ENCODE measurements around the gene ENC1.

- TF ChIP-seq EZH2 (IDR thresholded peaks at IDR 0.05; ENCODE audit: low read length, unreplicated experiment) (no peak), CTCF (conservative IDR thresholded peaks at IDR 0.05; ENCODE audit: low read depth, low read length) (no peak), EZH2phosphoT487 (IDR thresholded peaks at IDR 0.05; ENCODE audit: borderline replicate concordance, low read length) (no peak)
Measured at GRCh38 chr5:74655716-74656115, 15.2 kb upstream of the ENC1 start.
